ENCODE data around the gene REPS1. TPM values are rescaled to one million over a fixed set of nuclear protein-coding genes. Genes with fewer than 3 reads are reported as not detected.
"Not testable (repeated sequence)": the region's sequence is repeated elsewhere in the genome, so short reads cannot be mapped to it uniquely, and the experiment has no call there.

REPS1 gene
- total RNA-seq, 2 donors from 2014 or later: 73.4 to 88.6 TPM

DNA sequence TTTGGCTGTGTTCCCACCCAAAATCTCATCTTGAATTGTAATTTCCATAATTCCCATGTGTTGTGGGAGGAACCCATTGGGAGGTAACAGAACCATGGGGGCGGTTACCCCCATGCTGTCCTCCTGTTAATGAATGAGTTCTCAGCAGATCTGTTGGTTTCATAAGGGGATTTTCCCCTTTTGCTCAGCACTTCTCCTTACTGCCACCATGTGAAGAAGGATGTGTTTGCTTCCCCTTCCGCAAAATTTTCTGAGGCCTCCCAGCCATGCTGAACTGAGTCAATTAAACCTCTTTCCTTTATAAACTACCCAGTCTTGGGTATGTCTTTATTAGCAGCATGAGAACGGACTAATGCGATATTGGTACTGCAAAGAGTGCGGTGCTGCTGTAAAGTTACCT is 4.9 kb upstream of the REPS1 start:
- not testable (repeated sequence) for H3K27me3 Mint-ChIP-seq; ATAC-seq; H3K9me3 ChIP-seq (ENCODE audit: control insufficient read depth, low read length, poor library complexity, severe bottlenecking); H3K36me3 Mint-ChIP-seq (ENCODE audit: low read depth); H3K27ac Mint-ChIP-seq; H3K4me3 Mint-ChIP-seq; DNase-seq
- H3K4me1 Mint-ChIP-seq: peaks cover 10% of the 10 kb centered on the region

GRCh38 chr6:138991206-138991605 is 3.2 kb upstream of the REPS1 start:
- Mint-ChIP-seq H3K27me3 (no peaks in the 10 kb centered on the region), H3K4me3 (no peak overlapping the region), H3K27ac (no peak overlapping the region), H3K4me1 (peaks cover 18% of the 10 kb centered on the region), H3K36me3 (ENCODE audit: low read depth) (no peaks in the 10 kb centered on the region)
- ATAC-seq: no peak
- H3K9me3 ChIP-seq (ENCODE audit: control insufficient read depth, low read length, poor library complexity, severe bottlenecking): no peaks in the 10 kb centered on the region
- DNase-seq: no peak

- Mint-ChIP-seq H3K27ac (peak overlapping the region; percentile 93), H3K36me3 (ENCODE audit: low read depth) (no peaks in the 10 kb centered on the region), H3K27me3 (no peaks in the 10 kb centered on the region), H3K4me3 (peak overlapping the region; percentile 97), H3K4me1 (peaks cover 23% of the 10 kb centered on the region)
- DNase-seq (no peak), ATAC-seq (no peak)
- H3K9me3 ChIP-seq (ENCODE audit: control insufficient read depth, low read length, poor library complexity, severe bottlenecking): no peaks in the 10 kb centered on the region
These were observed 1.3 kb upstream of the REPS1 start for GRCh38 chr6:138989098-138989983.

GRCh38 chr6:138988469-138988834 is 399 bp upstream of the REPS1 start:
- peak overlapping the region; percentile 97 for H3K4me3 Mint-ChIP-seq
- ATAC-seq: peak; percentile 14
- no peak for DNase-seq
- H3K9me3 ChIP-seq (ENCODE audit: control insufficient read depth, low read length, poor library complexity, severe bottlenecking): no peaks in the 10 kb centered on the region
- no peaks in the 10 kb centered on the region for H3K36me3 Mint-ChIP-seq (ENCODE audit: low read depth)
- H3K27ac Mint-ChIP-seq: peak overlapping the region; percentile 93
- H3K4me1 Mint-ChIP-seq: peaks cover 23% of the 10 kb centered on the region
- no peaks in the 10 kb centered on the region for H3K27me3 Mint-ChIP-seq

DNA sequence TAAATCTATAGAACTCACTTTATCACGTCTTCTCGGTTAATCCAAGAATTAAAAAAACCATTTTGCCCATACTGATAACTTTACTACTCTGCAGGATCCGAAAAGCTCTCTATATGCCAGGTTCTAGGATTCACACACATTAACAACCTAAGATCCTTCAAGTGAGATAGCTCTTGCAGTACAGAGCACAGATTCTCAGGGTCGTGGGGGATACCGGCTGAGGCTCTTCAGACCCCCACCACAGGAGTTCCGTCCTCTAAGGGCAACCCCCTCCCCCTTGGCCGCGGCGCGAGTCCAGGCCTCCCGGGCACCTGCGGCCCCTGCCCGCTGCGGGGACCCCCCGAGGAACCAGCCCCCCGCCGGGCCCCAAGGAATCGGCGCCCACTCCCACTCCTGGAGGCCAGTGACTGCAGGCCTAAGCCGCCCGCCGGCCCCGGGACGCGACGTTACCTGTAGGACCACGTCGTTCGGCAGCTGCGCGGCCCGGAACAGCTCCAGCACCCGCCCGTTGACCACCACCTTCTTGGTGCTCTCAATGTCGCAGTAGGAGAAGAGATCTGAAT is 892 bp downstream of the REPS1 start:
- no peaks in the 10 kb centered on the region for H3K9me3 ChIP-seq (ENCODE audit: control insufficient read depth, low read length, poor library complexity, severe bottlenecking)
- Mint-ChIP-seq H3K27me3 (no peaks in the 10 kb centered on the region), H3K4me3 (peak overlapping the region; percentile 97), H3K4me1 (peaks cover 23% of the 10 kb centered on the region), H3K27ac (no peak overlapping the region), H3K36me3 (ENCODE audit: low read depth) (no peaks in the 10 kb centered on the region)
- no peak for ATAC-seq
- DNase-seq: peak; percentile 3 to 12 (median 10)

GRCh38 chr6:138986578-138986977 is 1.5 kb downstream of the REPS1 start:
- DNase-seq (no peak), ATAC-seq (no peak)
- peak overlapping the region; percentile 97 for H3K4me3 Mint-ChIP-seq
- H3K36me3 Mint-ChIP-seq (ENCODE audit: low read depth): no peaks in the 10 kb centered on the region
- no peaks in the 10 kb centered on the region for H3K27me3 Mint-ChIP-seq
- no peaks in the 10 kb centered on the region for H3K9me3 ChIP-seq (ENCODE audit: control insufficient read depth, low read length, poor library complexity, severe bottlenecking)
- peaks cover 28% of the 10 kb centered on the region for H3K4me1 Mint-ChIP-seq
- H3K27ac Mint-ChIP-seq: no peak overlapping the region

DNA sequence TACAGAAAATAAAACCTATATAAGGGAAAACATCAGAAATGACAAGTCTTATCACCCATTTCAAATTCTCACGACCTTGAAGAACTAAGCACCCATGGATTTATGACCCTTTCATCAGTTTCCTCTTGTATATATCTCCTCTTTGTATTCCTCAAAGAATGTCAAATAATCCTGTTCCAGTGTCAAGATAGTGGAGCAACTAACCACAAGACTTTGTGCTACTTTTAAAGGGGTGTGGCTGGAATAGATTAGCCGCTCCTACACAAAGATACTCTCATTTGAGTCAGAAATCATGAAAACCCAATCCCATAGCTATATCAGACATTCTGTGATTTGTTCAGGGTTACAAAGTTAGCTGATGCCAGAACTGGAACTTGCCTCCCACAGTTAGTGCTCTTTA is 6.6 kb downstream of the REPS1 start:
- no peaks in the 10 kb centered on the region for H3K27me3 Mint-ChIP-seq
- DNase-seq (no peak), ATAC-seq (no peak)
- no peak overlapping the region for H3K4me3 Mint-ChIP-seq
- H3K36me3 Mint-ChIP-seq (ENCODE audit: low read depth): peaks cover 4% of the 10 kb centered on the region
- H3K4me1 Mint-ChIP-seq: peaks cover 43% of the 10 kb centered on the region
- H3K9me3 ChIP-seq (ENCODE audit: control insufficient read depth, low read length, poor library complexity, severe bottlenecking): no peaks in the 10 kb centered on the region
- H3K27ac Mint-ChIP-seq: peak overlapping the region; percentile 16

DNA sequence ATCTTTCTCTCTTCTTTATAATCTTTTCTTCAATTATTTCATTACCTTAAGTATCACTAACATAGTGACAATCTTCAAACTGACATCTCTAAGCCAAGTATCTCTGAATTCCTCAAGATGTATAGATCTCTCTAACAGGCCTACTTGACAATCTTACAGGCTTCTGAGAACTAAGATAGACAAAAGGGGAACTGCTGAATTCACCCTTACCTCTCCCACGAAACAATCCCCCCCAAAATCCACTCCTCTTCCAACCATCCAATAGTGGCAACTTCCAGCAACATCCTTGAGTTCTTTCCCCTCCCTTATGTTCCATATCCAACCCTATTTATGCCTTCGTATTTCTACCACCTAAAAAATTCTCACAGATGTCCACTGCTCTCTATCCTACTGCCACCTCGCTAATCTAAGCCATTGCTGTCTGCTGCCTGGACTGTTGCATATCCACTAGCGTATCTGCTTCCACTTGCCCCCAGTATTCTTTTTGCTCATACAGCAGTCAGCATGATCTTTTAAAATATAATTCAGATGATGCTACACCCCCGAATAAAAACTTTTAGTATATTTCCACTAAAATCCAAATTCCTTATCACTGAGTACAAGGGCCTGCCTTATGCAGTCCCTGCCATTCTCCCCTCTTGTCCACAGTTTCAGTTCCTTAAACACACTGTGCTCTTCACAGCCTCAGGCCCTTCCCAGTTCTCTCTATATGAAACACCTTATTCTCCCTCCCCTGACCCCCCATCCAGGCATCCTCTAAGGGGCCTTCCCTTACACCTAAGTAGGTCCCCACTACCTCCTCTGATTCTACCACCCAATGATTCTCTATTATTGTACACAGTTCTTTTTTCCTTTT is 8.0 kb downstream of the REPS1 start:
- Mint-ChIP-seq H3K27ac (peak overlapping the region; percentile 66), H3K27me3 (no peaks in the 10 kb centered on the region), H3K4me3 (no peak overlapping the region), H3K36me3 (ENCODE audit: low read depth) (peaks cover 4% of the 10 kb centered on the region), H3K4me1 (peaks cover 41% of the 10 kb centered on the region)
- ATAC-seq (no peak), DNase-seq (no peak)
- H3K9me3 ChIP-seq (ENCODE audit: control insufficient read depth, low read length, poor library complexity, severe bottlenecking): no peaks in the 10 kb centered on the region

DNA sequence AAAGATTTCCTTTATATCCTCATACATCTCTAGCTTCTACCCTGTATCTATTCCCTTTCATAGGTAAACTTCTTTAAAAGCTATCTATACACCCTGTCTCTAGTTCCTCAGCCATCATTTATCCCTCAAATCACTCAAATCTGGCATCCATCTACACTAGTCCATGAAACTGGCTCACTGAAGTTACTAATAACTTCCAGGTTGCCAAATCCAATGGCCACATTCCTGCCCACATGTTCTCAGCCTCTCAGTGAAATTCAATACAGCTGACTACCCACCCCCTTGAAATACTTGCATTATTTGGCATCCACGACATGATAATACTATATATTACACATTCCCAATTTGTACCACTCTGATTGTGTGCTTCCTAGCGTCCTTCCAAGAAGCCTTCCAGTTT is 8.7 kb downstream of the REPS1 start:
- Mint-ChIP-seq H3K36me3 (ENCODE audit: low read depth) (peaks cover 4% of the 10 kb centered on the region), H3K27ac (peak overlapping the region; percentile 66), H3K27me3 (no peaks in the 10 kb centered on the region), H3K4me1 (peaks cover 44% of the 10 kb centered on the region), H3K4me3 (peak overlapping the region; percentile 1)
- no peak for DNase-seq
- H3K9me3 ChIP-seq (ENCODE audit: control insufficient read depth, low read length, poor library complexity, severe bottlenecking): no peaks in the 10 kb centered on the region
- no peak for ATAC-seq

- DNase-seq (no peak), ATAC-seq (no peak)
- Mint-ChIP-seq H3K4me1 (peaks cover 48% of the 10 kb centered on the region), H3K4me3 (no peak overlapping the region), H3K27me3 (no peaks in the 10 kb centered on the region), H3K27ac (no peak overlapping the region), H3K36me3 (ENCODE audit: low read depth) (peaks cover 4% of the 10 kb centered on the region)
- H3K9me3 ChIP-seq (ENCODE audit: control insufficient read depth, low read length, poor library complexity, severe bottlenecking): no peaks in the 10 kb centered on the region
These were observed 9.8 kb downstream of the REPS1 start for GRCh38 chr6:138978229-138978628.

- H3K27ac Mint-ChIP-seq: no peak overlapping the region
- peaks cover 54% of the 10 kb centered on the region for H3K4me1 Mint-ChIP-seq
- no peaks in the 10 kb centered on the region for H3K27me3 Mint-ChIP-seq
- DNase-seq (no peak), ATAC-seq (no peak)
- no peaks in the 10 kb centered on the region for H3K9me3 ChIP-seq (ENCODE audit: control insufficient read depth, low read length, poor library complexity, severe bottlenecking)
- H3K4me3 Mint-ChIP-seq: no peak overlapping the region
- H3K36me3 Mint-ChIP-seq (ENCODE audit: low read depth): peaks cover 4% of the 10 kb centered on the region
These were observed 10.3 kb downstream of the REPS1 start for GRCh38 chr6:138977646-138978167.

GRCh38 chr6:138977242-138977641 is 10.8 kb downstream of the REPS1 start:
- ATAC-seq (no peak), DNase-seq (no peak)
- H3K4me1 Mint-ChIP-seq: peaks cover 55% of the 10 kb centered on the region
- no peaks in the 10 kb centered on the region for H3K9me3 ChIP-seq (ENCODE audit: control insufficient read depth, low read length, poor library complexity, severe bottlenecking)
- H3K27ac Mint-ChIP-seq: no peak overlapping the region
- H3K36me3 Mint-ChIP-seq (ENCODE audit: low read depth): peaks cover 4% of the 10 kb centered on the region
- no peaks in the 10 kb centered on the region for H3K27me3 Mint-ChIP-seq
- no peak overlapping the region for H3K4me3 Mint-ChIP-seq

DNA sequence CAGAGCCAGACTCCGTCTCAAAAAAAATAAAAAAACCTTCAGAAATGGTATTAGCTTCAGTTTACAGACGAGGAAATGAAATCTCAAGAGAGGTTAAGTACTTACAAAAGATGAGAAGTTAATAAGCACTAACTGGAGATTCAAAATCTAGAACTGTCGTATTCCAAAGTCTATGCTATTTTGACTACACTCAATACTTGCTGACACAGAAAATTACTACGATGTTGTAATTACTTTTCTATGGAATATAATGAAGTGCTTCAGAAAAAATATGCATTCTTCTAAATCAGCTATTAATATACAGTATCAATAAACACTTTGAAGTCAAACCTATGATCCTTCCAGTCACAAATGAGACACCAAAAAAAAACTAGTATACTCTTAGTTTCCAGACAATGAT is 12.2 kb downstream of the REPS1 start:
- peaks cover 4% of the 10 kb centered on the region for H3K36me3 Mint-ChIP-seq (ENCODE audit: low read depth)
- no peak overlapping the region for H3K27ac Mint-ChIP-seq
- DNase-seq: no peak
- H3K27me3 Mint-ChIP-seq: no peaks in the 10 kb centered on the region
- no peak overlapping the region for H3K4me3 Mint-ChIP-seq
- no peak for ATAC-seq
- H3K4me1 Mint-ChIP-seq: peaks cover 58% of the 10 kb centered on the region
- H3K9me3 ChIP-seq (ENCODE audit: control insufficient read depth, low read length, poor library complexity, severe bottlenecking): no peaks in the 10 kb centered on the region

Data from T-helper 17 cell (primary cell).